ENCODE results near the gene MANSC4. TPM values are rescaled to one million over a fixed set of nuclear protein-coding genes. Genes with fewer than 3 reads are reported as not detected.

The MANSC4 gene
- total RNA-seq, 1 experiment from 2014 or later = not detected

- DNase-seq (ENCODE audit: low read depth, low spot score) (no peak), ATAC-seq (peak; percentile 46; the same call in 1 of the 2 replicates)
- in situ Hi-C loops (cut with HindIII; ENCODE audit: low pct_unique_long_range_greater_than_20kb, low sequenced_read_pairs) (no loop called here), intact Hi-C loops (cut with micrococcal nuclease; ENCODE audit: unreplicated experiment) (no loop called here)
- Histone ChIP-seq H3K4me3 (ENCODE audit: low read depth in 2 of 2, low read length in 2 of 2) (no peak overlapping the region), H3K4me1 (ENCODE audit: control insufficient read depth, insufficient read depth, low read length) (no peaks in the 10 kb centered on the region; the same call in 1 of the 2 replicates), H3K27ac (ENCODE audit: low read length) (no peak overlapping the region), H3K36me3 (ENCODE audit: control insufficient read depth, insufficient read depth, low read length) (no peaks in the 10 kb centered on the region), H3K9me3 (ENCODE audit: control insufficient read depth, insufficient read depth, low read depth, low read length) (no peaks in the 10 kb centered on the region), H3K27me3 (ENCODE audit: control insufficient read depth, insufficient read depth, low read length) (no peaks in the 10 kb centered on the region)
- TF ChIP-seq CTCF (IDR thresholded peaks at IDR 0.05) (no peak), SIN3A (IDR thresholded peaks at IDR 0.05; ENCODE audit: borderline replicate concordance, insufficient read depth, low read depth, low read length) (no peak), TCF7L2 (IDR thresholded peaks at IDR 0.05; ENCODE audit: low read depth, low read length) (no peak), POLR2AphosphoS5 (IDR thresholded peaks at IDR 0.05; ENCODE audit: low read depth, low read length) (no peak), REST (IDR thresholded peaks at IDR 0.05; ENCODE audit: insufficient read depth in 1 of 2, low read depth in 2 of 2, low read length in 1 of 2) (no peak)
- no TSS peak for BruUV-seq (replicated peaks)
- POLR2A ChIA-PET = no interaction called here
- CTCF ChIA-PET = no interaction called here
Measured at GRCh38 chr12:27772328-27773049, 7.5 kb downstream of the MANSC4 start.

GRCh38 chr12:27771481-27772327, 8.3 kb downstream of the MANSC4 start:
- Histone ChIP-seq H3K27me3 (ENCODE audit: control insufficient read depth, insufficient read depth, low read length) (no peaks in the 10 kb centered on the region), H3K36me3 (ENCODE audit: control insufficient read depth, insufficient read depth, low read length) (no peaks in the 10 kb centered on the region), H3K4me1 (ENCODE audit: control insufficient read depth, insufficient read depth, low read length) (no peaks in the 10 kb centered on the region; the same call in 1 of the 2 replicates), H3K9me3 (ENCODE audit: control insufficient read depth, insufficient read depth, low read depth, low read length) (no peaks in the 10 kb centered on the region), H3K27ac (ENCODE audit: low read length) (no peak overlapping the region), H3K4me3 (ENCODE audit: low read depth in 2 of 2, low read length in 2 of 2) (no peak overlapping the region)
- TF ChIP-seq POLR2AphosphoS5 (IDR thresholded peaks at IDR 0.05; ENCODE audit: low read depth, low read length) (no peak), TCF7L2 (IDR thresholded peaks at IDR 0.05; ENCODE audit: low read depth, low read length) (no peak), CTCF (IDR thresholded peaks at IDR 0.05) (no peak), REST (IDR thresholded peaks at IDR 0.05; ENCODE audit: insufficient read depth in 1 of 2, low read depth in 2 of 2, low read length in 1 of 2) (no peak)
- DNase-seq (ENCODE audit: low read depth, low spot score) (no peak), ATAC-seq (no peak)
- ChIA-PET CTCF (no interaction called here), POLR2A (no interaction called here)
- BruUV-seq (replicated peaks) = no TSS peak
- in situ Hi-C loops (cut with HindIII; ENCODE audit: low pct_unique_long_range_greater_than_20kb, low sequenced_read_pairs) = no loop called here
- intact Hi-C loops (cut with micrococcal nuclease; ENCODE audit: unreplicated experiment) = no loop called here
